GM10266 (cell line): ENCODE results near the gene ROBO4.
A peak's percentile ranks its signal among the peaks of the same experiment; 100 is the strongest.

Experiments
- DNase-seq: peaks from one replicate; pipeline ENCODE4 v3.0.0; 2012; ENCODE audit errors: extremely low spot score
- CTCF ChIP-seq: IDR thresholded peaks from 2 replicates; pipeline ENCODE4 v1.5.1; 2012; ENCODE audit warnings: mild to moderate bottlenecking, low read depth; ENCODE audit not compliant: control insufficient read depth, insufficient read depth; ENCODE audit errors: missing control alignments

The ROBO4 gene

GRCh38 chr11:124930799-124931198 lies 33.1 kb upstream of the ROBO4 start:
- no peak for DNase-seq
- TF ChIP-seq CTCF: no peak

GRCh38 chr11:124928942-124929665 lies 31.4 kb upstream of the ROBO4 start:
- TF ChIP-seq CTCF: no peak
- no peak for DNase-seq

GRCh38 chr11:124923296-124923695 lies 25.6 kb upstream of the ROBO4 start:
- no peak for TF ChIP-seq CTCF
- DNase-seq: no peak

GRCh38 chr11:124922831-124923230 lies 25.2 kb upstream of the ROBO4 start:
- no peak for DNase-seq
- no peak for TF ChIP-seq CTCF

- no peak for TF ChIP-seq CTCF
- DNase-seq: peak; percentile 52
These were observed 23.4 kb upstream of the ROBO4 start for GRCh38 chr11:124920870-124921609.

GRCh38 chr11:124920356-124920755 lies 22.7 kb upstream of the ROBO4 start:
- TF ChIP-seq CTCF: no peak
- no peak for DNase-seq

GRCh38 chr11:124919898-124920297 lies 22.2 kb upstream of the ROBO4 start:
- no peak for DNase-seq
- no peak for TF ChIP-seq CTCF
